Forelimb muscle (tissue), 1 donor: ENCODE data around the gene RTN4IP1. TPM values are rescaled to one million over a fixed set of nuclear protein-coding genes. Genes with fewer than 3 reads are reported as not detected.

Experiments
- DNase-seq: peaks from one replicate; pipeline ENCODE4 v3.0.0-alpha.2; 2013; ENCODE audit warnings: low read depth
- polyA plus RNA-seq: library from polyadenylated mRNA; unstranded; fragments of 120-200 nt; gene quantifications from one replicate; pipeline ENCODE4 v1.2.1, GENCODE V29; 2013; ENCODE audit not compliant: insufficient read length

The RTN4IP1 gene
- polyA plus RNA-seq, 1 donor, result 7.2 TPM

GRCh38 chr6:106547601-106548453 is 81.5 kb downstream of the RTN4IP1 start:
- DNase-seq, result no peak

GRCh38 chr6:106546691-106547414 is 82.4 kb downstream of the RTN4IP1 start:
- no peak for DNase-seq

- DNase-seq, result no peak
Measured at GRCh38 chr6:106546261-106546690, 83.0 kb downstream of the RTN4IP1 start.

- DNase-seq, result no peak
Measured at GRCh38 chr6:106540907-106541306, 88.4 kb downstream of the RTN4IP1 start.

DNA sequence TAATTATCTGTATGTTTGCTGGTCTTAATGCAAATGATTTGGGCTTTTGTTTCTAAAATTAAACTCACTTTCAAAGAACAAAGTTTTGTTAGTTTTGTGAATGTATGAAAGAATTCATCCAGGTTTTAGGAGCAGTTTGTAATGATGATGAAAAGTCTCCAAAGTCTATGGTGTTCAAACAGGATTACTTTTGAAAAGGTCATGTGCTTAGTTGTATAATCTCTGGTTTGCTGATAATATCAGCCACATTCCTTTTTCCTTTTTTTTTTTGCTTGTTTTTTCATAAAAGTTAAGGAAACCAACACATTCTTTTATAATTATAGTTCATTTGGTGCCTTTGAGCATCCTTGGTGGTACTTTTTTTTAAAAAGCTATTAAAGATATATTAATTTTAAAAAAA is 88.9 kb downstream of the RTN4IP1 start:
- DNase-seq, result no peak

DNA sequence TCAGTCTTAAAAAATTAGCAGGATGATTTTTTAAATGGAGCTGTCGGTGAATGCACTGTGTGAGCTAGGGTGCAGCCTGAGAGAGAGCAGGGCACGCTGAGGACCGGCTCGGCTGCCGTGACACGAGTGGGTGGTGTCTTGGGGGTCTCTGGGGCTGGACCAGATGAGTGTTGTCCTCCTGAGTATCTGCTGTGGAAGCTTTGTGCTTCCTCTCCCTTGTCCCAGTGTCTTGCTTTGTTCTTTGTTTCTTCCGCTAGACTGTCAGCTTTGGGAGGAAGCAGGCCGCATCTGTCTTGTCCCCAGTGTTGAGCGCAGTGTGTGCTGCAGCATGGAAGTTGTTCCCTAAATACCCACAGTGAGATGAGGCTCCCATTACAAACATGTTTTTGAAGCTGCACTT is 89.4 kb downstream of the RTN4IP1 start:
- DNase-seq, result no peak

DNA sequence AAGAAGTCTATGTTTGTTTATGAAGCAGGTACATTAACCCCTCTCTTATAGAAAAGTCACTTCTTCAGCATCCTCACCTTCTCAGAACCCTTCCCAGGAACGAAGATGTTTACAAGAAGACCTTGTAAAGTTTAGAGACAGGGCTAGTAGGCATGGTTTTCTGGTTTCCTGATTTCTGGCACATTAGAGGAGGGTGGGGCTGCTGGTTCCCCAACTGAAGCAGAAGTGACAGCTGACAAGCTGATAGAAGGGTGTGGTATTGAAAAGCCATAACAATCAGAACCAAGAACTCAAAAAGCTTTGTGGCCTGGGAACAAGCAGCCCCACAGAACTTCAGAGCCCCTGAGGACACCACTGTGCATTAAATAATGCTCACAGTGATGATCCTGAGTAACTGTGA is 91.2 kb downstream of the RTN4IP1 start:
- no peak for DNase-seq

- DNase-seq, result no peak
Measured at GRCh38 chr6:106537662-106538061, 91.6 kb downstream of the RTN4IP1 start.

DNA sequence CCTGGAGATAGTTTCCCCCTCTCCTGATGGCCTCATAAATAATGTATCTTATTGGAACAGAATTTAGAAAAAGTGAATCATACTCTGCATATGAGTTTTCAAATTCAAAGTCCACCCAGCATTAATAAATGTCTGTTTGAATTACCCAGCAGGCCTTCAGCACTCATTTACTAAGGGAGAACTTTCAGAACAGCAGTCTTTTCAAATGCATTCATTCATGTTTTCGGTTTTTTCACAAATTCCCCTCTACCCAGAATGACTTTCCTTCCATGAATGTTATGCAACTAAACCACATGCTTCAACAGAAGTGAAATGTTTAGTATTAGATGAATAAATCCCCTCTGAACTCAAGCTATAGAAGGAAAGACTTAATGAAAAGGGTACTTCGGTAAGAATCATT is 92.4 kb downstream of the RTN4IP1 start:
- no peak for DNase-seq

- DNase-seq, result no peak
Measured at GRCh38 chr6:106536357-106536756, 92.9 kb downstream of the RTN4IP1 start.

DNA sequence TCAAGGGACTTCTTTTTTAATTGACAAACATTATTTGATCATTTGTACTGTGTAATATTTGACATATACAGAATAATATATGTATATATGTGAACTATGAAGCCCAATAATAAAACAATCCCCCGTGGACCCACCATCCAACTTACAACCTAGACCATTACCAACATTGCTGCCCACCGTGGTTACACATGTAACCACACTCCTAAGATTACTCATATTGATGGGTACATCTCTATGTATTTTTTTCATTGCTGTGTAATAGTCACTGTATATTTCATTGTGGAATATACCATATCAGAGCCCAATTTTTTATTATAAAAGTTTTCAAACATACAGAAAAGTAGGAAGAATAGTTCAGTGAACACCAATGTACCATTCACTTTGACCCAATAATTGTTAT is 94.3 kb downstream of the RTN4IP1 start:
- DNase-seq, result no peak

DNA sequence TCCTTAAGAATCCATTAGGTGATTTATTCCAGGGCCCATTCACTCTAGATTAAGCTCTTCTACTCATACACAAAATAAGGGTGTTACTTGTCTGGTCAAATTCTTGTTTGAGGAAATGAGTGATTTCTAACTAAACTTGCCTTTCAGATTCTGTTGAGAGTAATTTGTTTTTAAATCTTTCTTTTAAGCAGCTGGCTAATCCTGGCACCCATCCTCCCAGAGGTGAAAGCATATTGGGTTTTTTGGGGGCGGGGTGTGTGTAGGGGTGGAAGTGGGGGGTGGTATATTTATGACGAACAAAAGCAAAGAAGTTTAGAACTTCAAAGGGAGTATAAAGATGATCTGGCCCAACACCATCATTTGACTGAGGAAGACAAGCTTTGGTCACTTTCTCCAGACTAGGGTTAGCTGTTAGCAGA is 94.7 kb downstream of the RTN4IP1 start:
- no peak for DNase-seq

DNA sequence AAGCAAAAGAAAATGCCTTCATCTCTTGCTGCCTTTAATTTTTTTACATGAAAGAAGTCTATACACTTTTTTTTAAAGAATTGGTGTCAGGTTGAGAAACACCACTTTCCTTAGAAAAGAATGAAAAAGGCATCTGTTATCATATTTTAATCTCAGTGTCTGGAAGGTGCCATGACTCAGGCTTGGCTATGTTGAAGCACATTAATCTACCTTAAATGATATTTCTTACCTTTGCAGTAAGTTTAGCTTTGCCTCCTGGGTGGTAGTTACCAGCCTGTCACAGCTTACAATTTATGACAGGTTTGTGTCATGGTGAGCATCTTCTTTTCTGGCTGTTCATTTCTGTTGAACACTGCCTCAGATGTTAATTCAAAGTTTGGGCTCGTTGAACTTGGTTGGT is 95.3 kb downstream of the RTN4IP1 start:
- no peak for DNase-seq

DNA sequence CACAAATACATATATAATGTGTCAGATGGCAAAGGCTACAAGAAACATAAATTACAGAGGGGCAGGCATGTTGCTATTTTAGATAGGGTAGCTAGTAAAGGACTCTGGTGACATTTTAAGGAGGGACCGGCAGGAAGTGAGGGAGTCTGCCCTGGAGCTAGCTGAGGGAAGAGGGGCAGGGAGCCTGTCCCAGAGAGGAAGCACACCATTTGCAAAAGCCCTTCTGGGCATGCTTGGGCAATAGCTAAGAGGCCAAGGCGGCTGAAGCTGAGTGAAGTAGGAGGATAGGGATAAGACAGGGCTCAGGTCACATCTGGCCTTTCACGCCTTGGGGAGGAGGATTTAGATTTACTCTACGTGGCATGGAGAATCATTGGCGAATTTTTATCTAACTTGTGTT is 96.2 kb downstream of the RTN4IP1 start:
- DNase-seq, result no peak

GRCh38 chr6:106530502-106530901 is 98.8 kb downstream of the RTN4IP1 start:
- DNase-seq, result no peak

- no peak for DNase-seq
Measured at GRCh38 chr6:106530026-106530425, 99.3 kb downstream of the RTN4IP1 start.

- DNase-seq, result no peak
Measured at GRCh38 chr6:106529438-106529837, 99.9 kb downstream of the RTN4IP1 start.

DNA sequence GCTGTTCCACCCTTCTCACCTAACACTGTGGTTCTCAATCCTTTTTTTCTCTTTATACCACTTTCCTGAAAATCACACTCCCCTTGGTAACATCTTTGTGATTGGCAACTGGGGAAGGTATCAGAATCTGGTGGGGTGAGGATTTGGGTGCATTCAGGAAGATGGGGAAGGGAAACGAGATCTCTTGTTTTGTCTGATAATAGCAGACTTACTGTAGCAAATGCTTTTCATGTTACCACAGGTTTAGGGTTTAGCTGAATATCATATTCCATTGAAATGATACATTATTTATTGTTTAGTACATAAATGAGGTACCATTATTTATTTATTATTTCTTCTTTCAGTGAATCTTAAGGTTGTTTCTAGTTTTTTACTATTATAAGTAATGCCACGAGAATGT is 100.8 kb downstream of the RTN4IP1 start:
- no peak for DNase-seq

GRCh38 chr6:106527979-106528378 is 101.3 kb downstream of the RTN4IP1 start:
- DNase-seq, result no peak

DNA sequence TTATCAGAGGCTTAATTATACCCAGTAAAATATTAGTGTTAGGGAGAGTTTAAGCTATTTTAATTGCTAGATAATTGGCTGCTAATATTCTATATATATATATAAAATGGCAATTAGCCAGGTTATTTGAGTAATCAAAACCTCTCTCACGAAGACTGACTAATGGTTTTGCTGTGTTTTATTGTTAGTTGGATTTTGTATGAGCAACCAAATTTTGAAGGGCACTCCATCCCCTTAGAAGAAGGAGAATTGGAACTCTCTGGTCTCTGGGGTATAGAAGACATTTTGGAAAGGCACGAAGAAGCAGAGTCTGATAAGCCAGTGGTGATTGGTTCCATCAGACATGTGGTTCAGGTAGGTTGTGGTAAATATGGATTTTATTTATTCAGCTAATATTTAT is 102.2 kb downstream of the RTN4IP1 start:
- no peak for DNase-seq

DNA sequence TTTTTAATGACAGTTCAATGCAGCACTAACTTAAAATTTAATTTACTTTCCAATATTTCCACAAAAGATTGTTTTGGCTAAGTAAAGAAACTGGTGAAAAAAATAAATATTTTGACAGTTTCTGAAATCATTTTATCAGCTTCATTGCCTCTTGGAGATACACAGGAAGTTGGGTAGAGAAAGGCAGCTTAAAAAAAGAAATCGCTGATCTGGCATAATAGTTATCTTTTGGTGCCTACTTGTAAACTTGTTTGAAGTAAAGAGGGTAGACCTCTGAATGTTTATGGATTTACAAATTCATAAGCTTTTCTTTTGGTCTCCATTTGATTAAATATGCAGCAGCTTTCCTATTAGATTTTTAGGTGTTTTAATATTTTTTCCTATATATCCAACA is 103.4 kb downstream of the RTN4IP1 start:
- no peak for DNase-seq

- no peak for DNase-seq
Measured at GRCh38 chr6:106525107-106525881, 104.0 kb downstream of the RTN4IP1 start.
